GM12892 (cell line): ENCODE measurements around the gene ABCB1.

ENCODE experiments used
- POLR2A ChIP-seq: IDR thresholded peaks from 2 replicates; pipeline ENCODE4 v1.6.1; 2011; ENCODE audit warnings: low read depth, low read length, control low read depth
- POLR2AphosphoS5 ChIP-seq: IDR thresholded peaks from 2 replicates; pipeline ENCODE4 v1.6.1; 2011; ENCODE audit warnings: low read depth, low read length, control low read depth
- TAF1 ChIP-seq: IDR thresholded peaks from 2 replicates; pipeline ENCODE4 v1.6.1; 2011; ENCODE audit warnings: low read depth, mild to moderate bottlenecking, control low read depth, low read length, borderline replicate concordance

DNA sequence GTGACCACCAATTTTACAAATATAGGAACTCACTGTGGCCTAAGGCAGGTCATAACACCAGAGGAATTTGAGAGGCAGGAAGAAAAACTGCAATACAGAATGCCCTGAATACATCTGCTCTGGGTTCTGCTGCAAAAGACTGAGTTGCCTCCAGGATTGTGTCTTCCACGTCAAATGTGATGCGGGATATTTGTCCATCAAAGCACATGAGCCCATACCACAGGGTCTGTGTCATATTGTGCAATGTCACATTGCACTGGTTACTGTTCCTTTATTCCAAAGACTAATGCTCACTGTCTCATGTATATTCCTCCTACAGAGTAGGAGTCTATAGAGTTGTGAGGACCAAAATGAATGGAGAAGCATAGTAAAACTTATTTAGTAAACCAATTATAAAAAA lies 66.6 kb downstream of the ABCB1 start:
- TF ChIP-seq POLR2A (no peak), POLR2AphosphoS5 (no peak), TAF1 (no peak)
